ENCODE results near the gene RANGRF.
"Not testable (repeated sequence)": the region's sequence is repeated elsewhere in the genome, so short reads cannot be mapped to it uniquely, and the experiment has no call there.

RANGRF gene

GRCh38 chr17:8288336-8289102 is at the start of gene RANGRF:
RANGRF (plus strand) TSS chr17:8288670; CDS start chr17:8288789, 119 bp downstream.
- peak; percentile 79 for DNase-seq (ENCODE audit: low spot score)

- DNase-seq (ENCODE audit: low spot score): no peak
Measured at GRCh38 chr17:8243827-8244226, 44.6 kb upstream of the RANGRF start.

- DNase-seq (ENCODE audit: low spot score): no peak
Measured at GRCh38 chr17:8244768-8245167, 43.7 kb upstream of the RANGRF start.

DNA sequence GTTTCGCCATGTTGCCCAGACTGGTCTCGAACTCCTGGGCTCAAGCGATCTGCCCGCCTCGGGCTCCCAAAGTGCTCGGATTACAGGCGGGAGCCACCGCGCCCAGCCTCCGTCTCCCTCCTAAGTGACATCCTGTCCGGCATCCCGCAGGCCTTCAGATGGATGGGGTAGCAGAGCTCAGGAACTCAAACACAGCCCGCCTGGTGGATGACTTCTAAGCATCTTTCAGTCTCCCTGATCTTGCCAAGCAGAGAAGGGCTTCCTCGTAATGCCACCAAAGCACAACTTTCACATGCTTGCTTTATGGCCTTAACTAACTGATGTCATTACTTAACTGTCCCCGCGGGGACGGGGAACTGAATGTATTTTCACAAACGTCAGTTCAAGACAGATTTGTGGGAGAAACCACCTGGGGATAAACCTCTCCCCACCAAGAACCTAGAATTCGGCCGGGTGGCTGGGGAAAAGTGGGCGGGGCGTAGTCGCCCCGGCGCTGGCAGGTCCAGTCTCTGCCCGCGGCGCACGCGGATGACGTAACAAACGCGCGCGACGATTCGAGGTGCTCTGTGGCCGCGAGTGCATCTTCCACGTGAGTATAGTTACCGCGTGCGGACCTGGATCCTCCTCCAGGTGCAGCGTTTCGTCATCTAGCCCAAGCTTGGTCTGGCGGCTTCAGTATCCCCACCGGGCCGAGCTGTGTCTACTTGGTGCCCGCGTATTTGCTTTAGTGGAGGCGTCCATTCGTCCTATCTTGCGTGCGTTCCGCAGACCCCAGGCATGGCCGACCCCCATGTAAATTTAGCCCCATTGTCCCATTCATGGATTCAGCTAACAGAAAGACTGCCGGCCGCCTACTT is 39.5 kb upstream of the RANGRF start, which contains the start of gene PFAS:
Gene PFAS, plus strand, starts transcription at position 539 of the 857 bp plus-strand sequence. CDS start 4,649 bp downstream, outside the sequence.
- DNase-seq (ENCODE audit: low spot score): peak; percentile 96

- peak; percentile 36 for DNase-seq (ENCODE audit: low spot score)
Measured at GRCh38 chr17:8249621-8250500, 38.6 kb upstream of the RANGRF start.

GRCh38 chr17:8251411-8251810 is 37.1 kb upstream of the RANGRF start:
- not testable (repeated sequence) for DNase-seq (ENCODE audit: low spot score)

- DNase-seq (ENCODE audit: low spot score): peak; percentile 11
Measured at GRCh38 chr17:8253801-8254200, 34.7 kb upstream of the RANGRF start.

GRCh38 chr17:8254881-8255280 is 33.6 kb upstream of the RANGRF start:
- DNase-seq (ENCODE audit: low spot score): no peak

- DNase-seq (ENCODE audit: low spot score): no peak
Measured at GRCh38 chr17:8255499-8255898, 33.0 kb upstream of the RANGRF start.

- no peak for DNase-seq (ENCODE audit: low spot score)
Measured at GRCh38 chr17:8256291-8256690, 32.2 kb upstream of the RANGRF start.

GRCh38 chr17:8256691-8257090 is 31.8 kb upstream of the RANGRF start:
- DNase-seq (ENCODE audit: low spot score): no peak

GRCh38 chr17:8257801-8258200 is 30.7 kb upstream of the RANGRF start:
- no peak for DNase-seq (ENCODE audit: low spot score)

GRCh38 chr17:8264320-8264719 is 24.1 kb upstream of the RANGRF start:
- no peak for DNase-seq (ENCODE audit: low spot score)

DNA sequence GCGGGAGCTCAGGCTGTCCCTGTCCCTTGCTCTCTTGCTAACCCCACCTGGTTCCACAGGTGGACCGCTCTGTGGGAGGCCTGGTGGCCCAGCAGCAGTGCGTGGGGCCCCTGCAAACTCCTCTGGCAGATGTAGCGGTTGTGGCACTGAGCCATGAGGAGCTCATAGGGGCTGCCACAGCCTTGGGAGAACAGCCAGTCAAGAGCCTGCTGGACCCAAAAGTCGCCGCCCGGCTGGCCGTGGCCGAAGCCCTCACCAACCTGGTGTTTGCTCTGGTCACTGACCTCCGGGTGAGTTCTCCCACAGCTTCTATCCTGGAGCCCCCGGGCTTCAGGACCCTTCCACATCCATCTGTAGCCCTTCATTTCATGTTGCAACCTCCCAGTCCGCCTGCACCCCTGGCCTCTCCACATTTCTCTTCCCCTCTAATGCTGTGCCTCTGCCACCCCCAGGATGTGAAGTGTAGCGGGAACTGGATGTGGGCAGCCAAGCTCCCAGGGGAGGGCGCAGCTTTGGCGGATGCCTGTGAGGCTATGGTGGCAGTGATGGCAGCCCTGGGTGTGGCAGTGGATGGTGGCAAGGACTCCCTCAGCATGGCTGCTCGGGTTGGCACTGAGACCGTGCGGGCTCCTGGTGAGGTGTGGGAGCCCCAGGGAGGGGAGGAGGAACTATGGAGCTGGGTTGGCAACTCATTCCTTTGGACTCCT is 23.5 kb upstream of the RANGRF start:
- DNase-seq (ENCODE audit: low spot score): no peak

- no peak for DNase-seq (ENCODE audit: low spot score)
Measured at GRCh38 chr17:8266648-8267479, 21.6 kb upstream of the RANGRF start.

DNA sequence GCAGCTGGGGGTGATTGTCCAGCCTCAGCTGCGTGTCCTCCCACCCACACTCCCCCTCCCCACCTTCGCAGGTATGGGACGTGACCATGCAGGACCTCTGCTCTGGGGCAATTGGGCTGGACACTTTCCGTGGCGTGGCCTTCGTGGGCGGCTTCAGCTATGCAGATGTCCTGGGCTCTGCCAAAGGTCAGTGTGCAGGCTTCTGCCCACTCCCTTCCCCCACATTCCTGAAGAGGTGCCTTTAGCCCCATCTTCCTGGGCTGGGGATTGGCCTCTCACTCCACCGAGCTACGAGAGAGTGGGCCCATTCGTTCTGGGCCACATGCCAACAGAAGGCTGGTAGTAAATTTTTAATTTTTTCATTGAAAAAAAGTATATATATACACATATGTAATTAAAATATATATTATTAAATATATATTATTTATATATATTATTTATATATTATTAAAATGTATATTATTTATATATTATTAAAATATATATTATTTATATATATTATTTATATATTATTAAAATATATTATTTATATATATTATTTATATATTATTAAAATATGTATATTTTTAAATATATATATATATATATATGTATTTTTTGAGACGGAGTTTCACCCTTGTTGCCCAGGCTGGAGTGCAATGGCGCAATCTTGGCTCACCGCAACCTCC is 20.9 kb upstream of the RANGRF start:
- DNase-seq (ENCODE audit: low spot score): no peak

- no peak for DNase-seq (ENCODE audit: low spot score)
Measured at GRCh38 chr17:8268550-8269298, 19.7 kb upstream of the RANGRF start.

- no peak for DNase-seq (ENCODE audit: low spot score)
Measured at GRCh38 chr17:8272421-8272820, 16.0 kb upstream of the RANGRF start.

GRCh38 chr17:8273884-8274444 is 14.5 kb upstream of the RANGRF start:
- DNase-seq (ENCODE audit: low spot score): no peak

Data from SW480 (cell line).